Left cardiac atrium (tissue), 4 donors: ENCODE results near the gene IL1R1. TPM values are rescaled to one million over a fixed set of nuclear protein-coding genes. Genes with fewer than 3 reads are reported as not detected.

Experiments used
- ATAC-seq, 2 donors: fragments of 200-7000 bp; cut with Tn5 transposase; one replicate each; pipeline ENCODE4 v1.9.1; 2020; ENCODE audit warnings: mild to moderate bottlenecking in 2 of 2, moderate library complexity in 2 of 2
- DNase-seq: peaks from one replicate; pipeline ENCODE4 v3.0.0-alpha.2; 2020
- intact Hi-C, 2 donors: fragments of 100-400 bp; cut with DNase I; formaldehyde crosslinking; loops; one replicate each; pipeline versions ENCODE4 v1.14.1 to v1.15.1; 2022 to 2023
- total RNA-seq, 2 donors: library from RNA; stranded (reverse); fragmentation: NEBNext Ultra II Directional; extraction: Animal tissue kit (Norgen Biotek cat#: 25700); gene quantifications; one replicate each; pipeline ENCODE4 v1.2.1, GENCODE V29; 2021
- donor health status: DM: no; HTN: yes; CAD: no.
- donor health status: DM: no; HTN: yes; CAD: no; lungs with severe emphysema.
- donor health status: DM: yes; HTN: yes; CAD: no.
- donor health status: Dilated cardiomyopathy.

Gene IL1R1
- total RNA-seq, 2 donors from 2014 or later, result 60.8 to 124 TPM

- intact Hi-C loops, result no loop called here
- DNase-seq (no peak), ATAC-seq (no peak)
Measured at GRCh38 chr2:102129082-102129481, 13.5 kb upstream of the IL1R1 start.

- DNase-seq, result no peak
- intact Hi-C loops, result no loop called here
- ATAC-seq, result no peak
Measured at GRCh38 chr2:102129951-102130646, 12.4 kb upstream of the IL1R1 start.

- ATAC-seq, result peak in 1 of 2 donors; percentile 17
- no peak for DNase-seq
- intact Hi-C loops, result no loop called here
Measured at GRCh38 chr2:102130647-102130991, 11.9 kb upstream of the IL1R1 start.

GRCh38 chr2:102131564-102131963 lies 11.0 kb upstream of the IL1R1 start:
- ATAC-seq (no peak), DNase-seq (no peak)
- intact Hi-C loops, result no loop called here

GRCh38 chr2:102137138-102137537 lies 5.4 kb upstream of the IL1R1 start:
- intact Hi-C loops, result no loop called here
- DNase-seq (no peak), ATAC-seq (no peak)

- no peak for ATAC-seq
- intact Hi-C loops, result no loop called here
Measured at GRCh38 chr2:102138331-102138730, 4.2 kb upstream of the IL1R1 start.

GRCh38 chr2:102139851-102140250 lies 2.7 kb upstream of the IL1R1 start:
- intact Hi-C loops, result no loop called here
- DNase-seq (no peak), ATAC-seq (no peak)

More at GRCh38 chr2:102138331-102138730, 4.2 kb upstream of the IL1R1 start:
- no peak for DNase-seq

GRCh38 chr2:102140377-102140776 lies 2.2 kb upstream of the IL1R1 start:
- DNase-seq (no peak), ATAC-seq (no peak)
- intact Hi-C loops, result no loop called here

- peak in 1 of 2 donors; percentile 6 for ATAC-seq
- intact Hi-C loops, result no loop called here
Measured at GRCh38 chr2:102141011-102141943, 1.3 kb upstream of the IL1R1 start.

GRCh38 chr2:102142829-102143449 lies 393 bp downstream of the IL1R1 start:
- DNase-seq (no peak), ATAC-seq (peak; percentile 0 to 1)

More at GRCh38 chr2:102141011-102141943, 1.3 kb upstream of the IL1R1 start:
- no peak for DNase-seq

GRCh38 chr2:102143450-102143985 lies 972 bp downstream of the IL1R1 start:
- intact Hi-C loops, result no loop called here
- ATAC-seq, result peak in 1 of 2 donors; percentile 30
- peak; percentile 69 for DNase-seq

More at GRCh38 chr2:102142829-102143449, 393 bp downstream of the IL1R1 start:
- intact Hi-C loops, result no loop called here

- peak; percentile 47 for DNase-seq
- ATAC-seq, result peak in 1 of 2 donors; percentile 7
- intact Hi-C loops, result no loop called here
Measured at GRCh38 chr2:102144128-102144527, 1.6 kb downstream of the IL1R1 start.

- intact Hi-C loops, result no loop called here
- ATAC-seq (no peak), DNase-seq (no peak)
Measured at GRCh38 chr2:102145107-102145506, 2.6 kb downstream of the IL1R1 start.

- DNase-seq, result no peak
- intact Hi-C loops, result no loop called here
- no peak for ATAC-seq
Measured at GRCh38 chr2:102145934-102146333, 3.4 kb downstream of the IL1R1 start.

GRCh38 chr2:102147935-102148334 lies 5.4 kb downstream of the IL1R1 start:
- peak in 1 of 2 donors; percentile 4 for ATAC-seq
- intact Hi-C loops, result no loop called here
- no peak for DNase-seq

GRCh38 chr2:102149243-102149642 lies 6.7 kb downstream of the IL1R1 start:
- DNase-seq (no peak), ATAC-seq (no peak)
- intact Hi-C loops, result no loop called here

GRCh38 chr2:102149644-102150455 lies 7.3 kb downstream of the IL1R1 start:
- intact Hi-C loops, result no loop called here
- ATAC-seq, result no peak
- no peak for DNase-seq

- DNase-seq (no peak), ATAC-seq (no peak)
- intact Hi-C loops, result no loop called here
Measured at GRCh38 chr2:102154364-102154763, 11.8 kb downstream of the IL1R1 start.
